Panc1 (cell line): ENCODE results near the gene FOXP2. TPM values are rescaled to one million over a fixed set of nuclear protein-coding genes. Genes with fewer than 3 reads are reported as not detected.

Experiments
- ATAC-seq: fragments of 200-7000 bp; cut with Tn5 transposase; 2 replicates; pipeline ENCODE4 v1.9.1; 2020; ENCODE audit warnings: mild to moderate bottlenecking, moderate library complexity
- BruUV-seq: library from RNA; stranded (reverse); fragments of 400-500 nt; replicated peaks from 2 replicates; lab custom pipeline; 2021; lab: Mats Ljungman, UMichigan
- CTCF ChIA-PET: fragments of 300-600 bp; sonication (Branson Sonifier 250); formaldehyde crosslinking; loops from one replicate; lab custom pipeline; 2022; ENCODE audit warnings: antibody characterized with exemption; lab: Charles Lee
- POLR2A ChIA-PET: fragments of 300-600 bp; sonication (Branson Sonifier 250); formaldehyde crosslinking; loops from one replicate; lab custom pipeline; 2022; ENCODE audit warnings: antibody characterized with exemption; lab: Charles Lee
- DNase-seq: peaks from one replicate; pipeline ENCODE4 v3.0.0-alpha.2; 2010; ENCODE audit warnings: low read depth, low spot score
- H3K27ac ChIP-seq: 2 replicates; pipeline ENCODE4 v1.5.1; 2011; ENCODE audit warnings: mild to moderate bottlenecking, low read length, inconsistent platforms
- H3K27me3 ChIP-seq: fragments of 200-500 bp; sonication (Bioruptor generic); 2 replicates; pipeline ENCODE4 v1.6.0; 2014; ENCODE audit warnings: low read length, inconsistent platforms; ENCODE audit not compliant: control insufficient read depth, insufficient read depth
- H3K36me3 ChIP-seq: fragments of 200-500 bp; sonication (Bioruptor generic); 2 replicates; pipeline ENCODE4 v1.5.1; 2014; ENCODE audit warnings: inconsistent platforms, mild to moderate bottlenecking, low read length, moderate library complexity; ENCODE audit not compliant: control insufficient read depth, insufficient read depth
- H3K4me1 ChIP-seq: 2 replicates; pipeline ENCODE4 v1.5.1; 2011; ENCODE audit warnings: inconsistent platforms, mild to moderate bottlenecking, low read length, moderate library complexity; ENCODE audit not compliant: control insufficient read depth, insufficient read depth
- H3K4me3 ChIP-seq, 2 experiments: 2 replicates each; pipeline ENCODE4 v1.5.1; 2011 to 2012; ENCODE audit warnings: low read depth in 2 of 2, low read length in 2 of 2, mild to moderate bottlenecking in 2 of 2, inconsistent platforms in 1 of 2, moderate library complexity in 1 of 2
- H3K9me3 ChIP-seq: fragments of 200-500 bp; sonication (Bioruptor generic); 2 replicates; pipeline ENCODE4 v1.5.1; 2014; ENCODE audit warnings: low read depth, mild to moderate bottlenecking, inconsistent platforms, low read length, moderate library complexity; ENCODE audit not compliant: control insufficient read depth, insufficient read depth
- CTCF ChIP-seq: fragments of 450-650 bp; IDR thresholded peaks from 2 replicates; pipeline ENCODE4 v1.5.1; 2017; ENCODE audit warnings: mild to moderate bottlenecking
- POLR2AphosphoS5 ChIP-seq: IDR thresholded peaks from 2 replicates; pipeline ENCODE4 v1.6.1; 2012; ENCODE audit warnings: mild to moderate bottlenecking, low read depth, low read length, moderate library complexity
- REST ChIP-seq, 2 experiments: IDR thresholded peaks; 2 replicates each; pipeline ENCODE4 v1.6.1; 2011 to 2012; ENCODE audit warnings: low read depth in 2 of 2, control low read depth in 1 of 2, low read length in 1 of 2, mild to moderate bottlenecking in 1 of 2, moderate library complexity in 1 of 2; ENCODE audit not compliant: insufficient read depth in 1 of 2
- SIN3A ChIP-seq: IDR thresholded peaks from 2 replicates; pipeline ENCODE4 v1.6.1; 2012; ENCODE audit warnings: low read depth, mild to moderate bottlenecking, low read length, moderate library complexity, borderline replicate concordance; ENCODE audit not compliant: insufficient read depth
- TCF7L2 ChIP-seq: IDR thresholded peaks from 2 replicates; pipeline ENCODE4 v1.6.1; 2011; ENCODE audit warnings: mild to moderate bottlenecking, low read depth, low read length, inconsistent platforms
- in situ Hi-C: cut with HindIII; loops from 2 replicates; pipeline ENCODE4 v1.10.0; 2016; ENCODE audit warnings: low sequenced_read_pairs, low pct_unique_long_range_greater_than_20kb
- intact Hi-C: fragments of 100-400 bp; cut with micrococcal nuclease; formaldehyde crosslinking; loops from one replicate; pipeline ENCODE4 v1.10.0; 2022; ENCODE audit not compliant: unreplicated experiment
- total RNA-seq: library from RNA; stranded (reverse); gene quantifications from one replicate; pipeline ENCODE4 v1.2.1, GENCODE V29; 2021; ENCODE audit not compliant: unreplicated experiment

The FOXP2 gene
- total RNA-seq, 1 experiment from 2014 or later, result 0.54 TPM

GRCh38 chr7:114472896-114473512 lies 58.4 kb downstream of the FOXP2 start:
- H3K4me3 ChIP-seq, result no peak overlapping the region
- CTCF ChIA-PET, result no interaction called here
- intact Hi-C loops (no loop called here), in situ Hi-C loops (no loop called here)
- POLR2A ChIA-PET, result no interaction called here
- DNase-seq (no peak), ATAC-seq (no peak)
- no peaks in the 10 kb centered on the region for H3K9me3 ChIP-seq
- TF ChIP-seq POLR2AphosphoS5, result no peak
- no peaks in the 10 kb centered on the region for H3K36me3 ChIP-seq
- no TSS peak for BruUV-seq
- H3K4me1 ChIP-seq, result no peaks in the 10 kb centered on the region
- no peak overlapping the region for H3K27ac ChIP-seq
- no peaks in the 10 kb centered on the region for H3K27me3 ChIP-seq

GRCh38 chr7:114478384-114478783 lies 63.8 kb downstream of the FOXP2 start:
- ChIA-PET POLR2A (no interaction called here), CTCF (no interaction called here)
- in situ Hi-C loops, result no loop called here
- Histone ChIP-seq H3K4me3 (no peak overlapping the region), H3K36me3 (no peaks in the 10 kb centered on the region), H3K27ac (no peak overlapping the region), H3K9me3 (no peaks in the 10 kb centered on the region), H3K4me1 (no peaks in the 10 kb centered on the region), H3K27me3 (no peaks in the 10 kb centered on the region)
- no peak for ATAC-seq
- TF ChIP-seq SIN3A (no peak), REST (IDR thresholded peaks at IDR 0.05; ENCODE audit: insufficient read depth in 1 of 2, low read depth in 2 of 2, low read length in 1 of 2) (no peak)
- no peak for DNase-seq
- intact Hi-C loops, result no loop called here
- BruUV-seq, result no TSS peak

- Histone ChIP-seq H3K36me3 (no peaks in the 10 kb centered on the region), H3K4me3 (no peak overlapping the region), H3K27me3 (no peaks in the 10 kb centered on the region), H3K27ac (no peak overlapping the region), H3K4me1 (no peaks in the 10 kb centered on the region), H3K9me3 (no peaks in the 10 kb centered on the region)
- POLR2A ChIA-PET, result no interaction called here
- intact Hi-C loops, result no loop called here
- TF ChIP-seq CTCF (no peak), REST (IDR thresholded peaks at IDR 0.05; ENCODE audit: insufficient read depth in 1 of 2, low read depth in 2 of 2, low read length in 1 of 2) (no peak), TCF7L2 (no peak), POLR2AphosphoS5 (no peak)
- BruUV-seq, result no TSS peak
- CTCF ChIA-PET, result no interaction called here
- in situ Hi-C loops, result no loop called here
- no peak for ATAC-seq
- no peak for DNase-seq
Observed at GRCh38 chr7:114481999-114482398, 67.4 kb downstream of the FOXP2 start.
